Karpas-422 (cell line): ENCODE data around the gene KCNJ11. TPM values are rescaled to one million over a fixed set of nuclear protein-coding genes. Genes with fewer than 3 reads are reported as not detected.
A peak's percentile ranks its signal among the peaks of the same experiment; 100 is the strongest.

Experiments used
- DNase-seq: peaks from one replicate; pipeline ENCODE4 v3.0.0-alpha.2; 2015
- H2AFZ ChIP-seq: fragments of 200-600 bp; sonication (generic); 2 replicates; pipeline ENCODE4 v1.6.1; 2014; ENCODE audit warnings: antibody characterized with exemption, low read length, mixed read lengths
- H3K27ac ChIP-seq: fragments of 200-600 bp; sonication (generic); 2 replicates; pipeline ENCODE4 v1.5.1; 2014; ENCODE audit warnings: mild to moderate bottlenecking, low read length, moderate library complexity
- H3K27me3 ChIP-seq: fragments of 200-600 bp; sonication (generic); 2 replicates; pipeline ENCODE4 v1.6.1; 2014; ENCODE audit warnings: low read length, mixed read lengths
- H3K36me3 ChIP-seq: fragments of 200-600 bp; sonication (generic); 2 replicates; pipeline ENCODE4 v1.6.1; 2014; ENCODE audit warnings: low read length, mixed read lengths; ENCODE audit not compliant: insufficient read depth
- H3K4me1 ChIP-seq: fragments of 200-600 bp; sonication (generic); 2 replicates; pipeline ENCODE4 v1.6.1; 2014; ENCODE audit warnings: mild to moderate bottlenecking, low read length, mixed read lengths
- H3K4me2 ChIP-seq: fragments of 200-600 bp; sonication (generic); 2 replicates; pipeline ENCODE4 v1.6.1; 2014; ENCODE audit warnings: low read length, low read depth, mild to moderate bottlenecking; ENCODE audit not compliant: poor library complexity, severe bottlenecking
- H3K4me3 ChIP-seq: fragments of 200-600 bp; sonication (generic); 2 replicates; pipeline ENCODE4 v1.5.1; 2014; ENCODE audit warnings: mild to moderate bottlenecking, antibody characterized with exemption, low read length, mixed read lengths
- H3K79me2 ChIP-seq: fragments of 200-600 bp; sonication (generic); 2 replicates; pipeline ENCODE4 v1.6.1; 2014; ENCODE audit warnings: mild to moderate bottlenecking, low read length, mixed read lengths
- H3K9ac ChIP-seq: fragments of 200-600 bp; sonication (generic); 2 replicates; pipeline ENCODE4 v1.6.0; 2014; ENCODE audit warnings: low read length
- H3K9me2 ChIP-seq: fragments of 200-600 bp; sonication (generic), shearing (Covaris generic); replicated peaks from 2 replicates; pipeline ENCODE4 v1.6.0; 2014; ENCODE audit warnings: mild to moderate bottlenecking, low read length, moderate library complexity; ENCODE audit not compliant: insufficient read depth
- H3K9me3 ChIP-seq: fragments of 300-700, 200-600 bp; sonication (generic); 2 replicates; pipeline ENCODE4 v1.6.1; 2014; ENCODE audit warnings: low read length, mixed read lengths
- H4K20me1 ChIP-seq: fragments of 200-600 bp; sonication (generic); 2 replicates; pipeline ENCODE4 v1.6.1; 2014; ENCODE audit warnings: mild to moderate bottlenecking, antibody characterized with exemption, low read length, low read depth; ENCODE audit not compliant: insufficient read depth
- total RNA-seq: library from RNA; depleted of rRNA; stranded (reverse); fragments of >200 nt; shearing (Covaris generic); gene quantifications from 2 replicates; pipeline ENCODE4 v1.2.3, GENCODE V29; 2014; ENCODE audit warnings: low replicate concordance

Gene KCNJ11
- total RNA-seq, 1 experiment from 2014 or later: 0.26 TPM

- H3K9ac ChIP-seq: no peak overlapping the region
- H3K27ac ChIP-seq: no peak overlapping the region
- no peak overlapping the region for H3K4me2 ChIP-seq
- H4K20me1 ChIP-seq: no peaks in the 10 kb centered on the region; the same call in 1 of the 2 replicates
- DNase-seq: no peak
- no peak overlapping the region for H3K4me3 ChIP-seq
- no peaks in the 10 kb centered on the region for H3K27me3 ChIP-seq
- 0 out of 2 replicates have a peak, but pooled peaks cover 5% of the 10 kb centered on the region for H3K36me3 ChIP-seq
- no peaks in the 10 kb centered on the region for H3K9me2 ChIP-seq
- no peak overlapping the region for H2AFZ ChIP-seq
- H3K4me1 ChIP-seq: peaks cover 14% of the 10 kb centered on the region
- H3K9me3 ChIP-seq: no peaks in the 10 kb centered on the region
- no peaks in the 10 kb centered on the region for H3K79me2 ChIP-seq
Measured at GRCh38 chr11:17385492-17385891, 3.0 kb downstream of the KCNJ11 start.

- Histone ChIP-seq H3K4me1 (peaks cover 7% of the 10 kb centered on the region), H3K9ac (no peak overlapping the region), H3K36me3 (peaks cover 11% of the 10 kb centered on the region; the same call in 1 of the 2 replicates), H3K4me2 (no peak overlapping the region), H3K9me2 (no peaks in the 10 kb centered on the region), H3K4me3 (no peak overlapping the region), H4K20me1 (no peaks in the 10 kb centered on the region; the same call in 1 of the 2 replicates), H3K79me2 (no peaks in the 10 kb centered on the region), H3K9me3 (no peaks in the 10 kb centered on the region), H3K27me3 (no peaks in the 10 kb centered on the region), H3K27ac (no peak overlapping the region), H2AFZ (no peak overlapping the region)
- DNase-seq: peak; percentile 91
Measured at GRCh38 chr11:17384002-17384511, 4.4 kb downstream of the KCNJ11 start.

GRCh38 chr11:17383461-17383860, 5.0 kb downstream of the KCNJ11 start:
- H3K27me3 ChIP-seq: no peaks in the 10 kb centered on the region
- H3K9me2 ChIP-seq: no peaks in the 10 kb centered on the region
- H3K4me3 ChIP-seq: no peak overlapping the region
- no peak overlapping the region for H3K27ac ChIP-seq
- H2AFZ ChIP-seq: no peak overlapping the region
- H3K36me3 ChIP-seq: peaks cover 13% of the 10 kb centered on the region; the same call in 1 of the 2 replicates
- H3K9me3 ChIP-seq: no peaks in the 10 kb centered on the region
- no peaks in the 10 kb centered on the region; the same call in 1 of the 2 replicates for H4K20me1 ChIP-seq
- DNase-seq: no peak
- H3K9ac ChIP-seq: no peak overlapping the region
- H3K4me2 ChIP-seq: no peak overlapping the region
- peaks cover 4% of the 10 kb centered on the region for H3K4me1 ChIP-seq
- H3K79me2 ChIP-seq: no peaks in the 10 kb centered on the region

- no peaks in the 10 kb centered on the region; the same call in 1 of the 2 replicates for H4K20me1 ChIP-seq
- peaks cover 26% of the 10 kb centered on the region for H3K36me3 ChIP-seq
- no peaks in the 10 kb centered on the region for H3K27me3 ChIP-seq
- H3K4me2 ChIP-seq: no peak overlapping the region
- no peak overlapping the region for H3K4me3 ChIP-seq
- H3K9me2 ChIP-seq: no peaks in the 10 kb centered on the region
- no peaks in the 10 kb centered on the region for H3K9me3 ChIP-seq
- no peak overlapping the region for H2AFZ ChIP-seq
- no peak overlapping the region for H3K27ac ChIP-seq
- no peaks in the 10 kb centered on the region for H3K79me2 ChIP-seq
- peaks cover 4% of the 10 kb centered on the region for H3K4me1 ChIP-seq
- H3K9ac ChIP-seq: no peak overlapping the region
- no peak for DNase-seq
Measured at GRCh38 chr11:17382046-17382728, 6.3 kb downstream of the KCNJ11 start.

GRCh38 chr11:17381156-17381555, 7.3 kb downstream of the KCNJ11 start:
- Histone ChIP-seq H3K4me2 (no peak overlapping the region), H3K4me1 (no peaks in the 10 kb centered on the region; the same call in 1 of the 2 replicates), H3K27me3 (no peaks in the 10 kb centered on the region), H3K9me3 (no peaks in the 10 kb centered on the region), H3K9ac (no peak overlapping the region), H3K9me2 (no peaks in the 10 kb centered on the region), H3K79me2 (no peaks in the 10 kb centered on the region), H3K36me3 (peaks cover 34% of the 10 kb centered on the region), H2AFZ (no peak overlapping the region), H4K20me1 (no peaks in the 10 kb centered on the region; the same call in 1 of the 2 replicates), H3K4me3 (no peak overlapping the region), H3K27ac (no peak overlapping the region)
- DNase-seq: no peak

- Histone ChIP-seq H3K27ac (no peak overlapping the region), H3K4me3 (no peak overlapping the region), H3K27me3 (no peaks in the 10 kb centered on the region), H2AFZ (no peak overlapping the region), H3K9ac (no peak overlapping the region), H3K9me3 (no peaks in the 10 kb centered on the region), H3K79me2 (no peaks in the 10 kb centered on the region), H3K4me1 (no peaks in the 10 kb centered on the region), H3K36me3 (peaks cover 48% of the 10 kb centered on the region), H4K20me1 (no peaks in the 10 kb centered on the region), H3K9me2 (no peaks in the 10 kb centered on the region), H3K4me2 (no peak overlapping the region)
- no peak for DNase-seq
Measured at GRCh38 chr11:17379383-17380180, 8.9 kb downstream of the KCNJ11 start.

GRCh38 chr11:17378655-17379054, 9.8 kb downstream of the KCNJ11 start:
- Histone ChIP-seq H3K79me2 (no peaks in the 10 kb centered on the region), H2AFZ (no peak overlapping the region), H3K4me3 (no peak overlapping the region), H3K9me2 (no peaks in the 10 kb centered on the region), H3K4me1 (no peaks in the 10 kb centered on the region), H3K4me2 (no peak overlapping the region), H4K20me1 (no peaks in the 10 kb centered on the region), H3K27ac (no peak overlapping the region), H3K36me3 (peaks cover 57% of the 10 kb centered on the region), H3K9me3 (no peaks in the 10 kb centered on the region), H3K9ac (no peak overlapping the region), H3K27me3 (no peaks in the 10 kb centered on the region)
- no peak for DNase-seq

GRCh38 chr11:17376493-17376892, 12.0 kb downstream of the KCNJ11 start:
- H3K9ac ChIP-seq: no peak overlapping the region
- no peaks in the 10 kb centered on the region for H3K4me1 ChIP-seq
- no peak overlapping the region for H3K27ac ChIP-seq
- H3K4me3 ChIP-seq: no peak overlapping the region
- no peaks in the 10 kb centered on the region for H3K9me2 ChIP-seq
- H2AFZ ChIP-seq: no peak overlapping the region
- H3K4me2 ChIP-seq: no peak overlapping the region
- no peak for DNase-seq
- H3K9me3 ChIP-seq: peaks cover 9% of the 10 kb centered on the region
- no peaks in the 10 kb centered on the region for H3K79me2 ChIP-seq
- no peaks in the 10 kb centered on the region for H3K27me3 ChIP-seq
- H3K36me3 ChIP-seq: peaks cover 79% of the 10 kb centered on the region
- H4K20me1 ChIP-seq: no peaks in the 10 kb centered on the region
